Dendritic cell treated with granulocyte-macrophage colony-stimulating factor and Interleukin-4, amounts not matched to agents 40 ng/mL and 50 ng/mL, for 4 days (primary cell): ENCODE measurements around the gene PLCH1.

Source experiments
- H3K27ac Mint-ChIP-seq: one replicate; pipeline ENCODE4 v1.8.0; 2022; ENCODE audit warnings: mild to moderate bottlenecking, mixed read lengths
- H3K27me3 Mint-ChIP-seq: one replicate; pipeline ENCODE4 v1.8.0; 2022; ENCODE audit warnings: mild to moderate bottlenecking, mixed read lengths
- H3K36me3 Mint-ChIP-seq: one replicate; pipeline ENCODE4 v1.8.0; 2022; ENCODE audit warnings: low read depth, mixed read lengths
- H3K4me1 Mint-ChIP-seq: one replicate; pipeline ENCODE4 v1.8.0; 2022; ENCODE audit warnings: low read depth, mixed read lengths
- H3K4me3 Mint-ChIP-seq: one replicate; pipeline ENCODE4 v1.8.0; 2022; ENCODE audit warnings: mild to moderate bottlenecking, moderate library complexity, mixed read lengths
- H3K9me3 Mint-ChIP-seq: one replicate; pipeline ENCODE4 v1.8.0; 2022; ENCODE audit warnings: mixed read lengths
- intact Hi-C: fragments of 100-400 bp; cut with micrococcal nuclease; formaldehyde crosslinking; loops from one replicate; pipeline ENCODE4 v1.15.0; 2022

The PLCH1 gene

GRCh38 chr3:155491696-155492095 is 253.2 kb downstream of the PLCH1 start:
- H3K36me3 Mint-ChIP-seq: no peaks in the 10 kb centered on the region
- peaks cover 9% of the 10 kb centered on the region for H3K4me1 Mint-ChIP-seq
- no peaks in the 10 kb centered on the region for H3K27me3 Mint-ChIP-seq
- H3K27ac Mint-ChIP-seq: no peak overlapping the region
- intact Hi-C loops: no loop called here
- H3K9me3 Mint-ChIP-seq: no peaks in the 10 kb centered on the region
- H3K4me3 Mint-ChIP-seq: no peak overlapping the region

GRCh38 chr3:155488671-155489070 is 256.2 kb downstream of the PLCH1 start:
- Mint-ChIP-seq H3K4me3 (no peak overlapping the region), H3K27ac (no peak overlapping the region), H3K27me3 (no peaks in the 10 kb centered on the region), H3K9me3 (no peaks in the 10 kb centered on the region), H3K36me3 (no peaks in the 10 kb centered on the region), H3K4me1 (no peaks in the 10 kb centered on the region)
- intact Hi-C loops: no loop called here

GRCh38 chr3:155485897-155486296 is 259.0 kb downstream of the PLCH1 start:
- H3K36me3 Mint-ChIP-seq: no peaks in the 10 kb centered on the region
- H3K27ac Mint-ChIP-seq: no peak overlapping the region
- H3K4me1 Mint-ChIP-seq: no peaks in the 10 kb centered on the region
- no peaks in the 10 kb centered on the region for H3K27me3 Mint-ChIP-seq
- no peaks in the 10 kb centered on the region for H3K9me3 Mint-ChIP-seq
- H3K4me3 Mint-ChIP-seq: no peak overlapping the region
- intact Hi-C loops: no loop called here

- no peaks in the 10 kb centered on the region for H3K27me3 Mint-ChIP-seq
- intact Hi-C loops: no loop called here
- no peaks in the 10 kb centered on the region for H3K4me1 Mint-ChIP-seq
- H3K36me3 Mint-ChIP-seq: no peaks in the 10 kb centered on the region
- H3K27ac Mint-ChIP-seq: no peak overlapping the region
- no peak overlapping the region for H3K4me3 Mint-ChIP-seq
- peaks cover 7% of the 10 kb centered on the region for H3K9me3 Mint-ChIP-seq
Observed at GRCh38 chr3:155481591-155481990, 263.3 kb downstream of the PLCH1 start.

GRCh38 chr3:155481089-155481488 is 263.8 kb downstream of the PLCH1 start:
- Mint-ChIP-seq H3K27ac (no peak overlapping the region), H3K9me3 (peaks cover 9% of the 10 kb centered on the region), H3K4me1 (no peaks in the 10 kb centered on the region), H3K4me3 (no peak overlapping the region), H3K27me3 (no peaks in the 10 kb centered on the region), H3K36me3 (no peaks in the 10 kb centered on the region)
- intact Hi-C loops: no loop called here

GRCh38 chr3:155465664-155466063 is 279.2 kb downstream of the PLCH1 start:
- Mint-ChIP-seq H3K4me3 (no peak overlapping the region), H3K9me3 (peaks cover 38% of the 10 kb centered on the region), H3K27me3 (no peaks in the 10 kb centered on the region), H3K4me1 (no peaks in the 10 kb centered on the region), H3K27ac (no peak overlapping the region), H3K36me3 (no peaks in the 10 kb centered on the region)
- intact Hi-C loops: no loop called here

GRCh38 chr3:155462672-155463071 is 282.2 kb downstream of the PLCH1 start:
- intact Hi-C loops: no loop called here
- H3K4me3 Mint-ChIP-seq: no peak overlapping the region

GRCh38 chr3:155457591-155457990 is 287.3 kb downstream of the PLCH1 start:
- intact Hi-C loops: no loop called here
- Mint-ChIP-seq H3K4me3 (no peak overlapping the region), H3K36me3 (no peaks in the 10 kb centered on the region), H3K27me3 (no peaks in the 10 kb centered on the region), H3K4me1 (no peaks in the 10 kb centered on the region), H3K9me3 (peaks cover 8% of the 10 kb centered on the region), H3K27ac (no peak overlapping the region)

More at GRCh38 chr3:155462672-155463071, 282.2 kb downstream of the PLCH1 start:
- Mint-ChIP-seq H3K27me3 (no peaks in the 10 kb centered on the region), H3K36me3 (no peaks in the 10 kb centered on the region), H3K9me3 (peaks cover 23% of the 10 kb centered on the region), H3K4me1 (no peaks in the 10 kb centered on the region), H3K27ac (no peak overlapping the region)

- Mint-ChIP-seq H3K27me3 (no peaks in the 10 kb centered on the region), H3K27ac (no peak overlapping the region), H3K36me3 (no peaks in the 10 kb centered on the region), H3K4me3 (no peak overlapping the region), H3K4me1 (no peaks in the 10 kb centered on the region), H3K9me3 (peaks cover 8% of the 10 kb centered on the region)
- intact Hi-C loops: no loop called here
Observed at GRCh38 chr3:155455765-155456164, 289.1 kb downstream of the PLCH1 start.

- H3K4me3 Mint-ChIP-seq: no peak overlapping the region
- H3K27ac Mint-ChIP-seq: no peak overlapping the region
- H3K27me3 Mint-ChIP-seq: no peaks in the 10 kb centered on the region
- peaks cover 8% of the 10 kb centered on the region for H3K9me3 Mint-ChIP-seq
- H3K4me1 Mint-ChIP-seq: no peaks in the 10 kb centered on the region
- H3K36me3 Mint-ChIP-seq: no peaks in the 10 kb centered on the region
- intact Hi-C loops: no loop called here
Observed at GRCh38 chr3:155453512-155453911, 291.4 kb downstream of the PLCH1 start.

- H3K4me1 Mint-ChIP-seq: no peaks in the 10 kb centered on the region
Observed at GRCh38 chr3:155449613-155450267, 295.1 kb downstream of the PLCH1 start.

GRCh38 chr3:155448531-155448930 is 296.3 kb downstream of the PLCH1 start:
- H3K9me3 Mint-ChIP-seq: no peaks in the 10 kb centered on the region
- H3K27ac Mint-ChIP-seq: no peak overlapping the region
- no peaks in the 10 kb centered on the region for H3K27me3 Mint-ChIP-seq
- no peaks in the 10 kb centered on the region for H3K36me3 Mint-ChIP-seq
- intact Hi-C loops: no loop called here
- no peaks in the 10 kb centered on the region for H3K4me1 Mint-ChIP-seq
- no peak overlapping the region for H3K4me3 Mint-ChIP-seq

More at GRCh38 chr3:155449613-155450267, 295.1 kb downstream of the PLCH1 start:
- Mint-ChIP-seq H3K4me3 (no peak overlapping the region), H3K9me3 (no peaks in the 10 kb centered on the region), H3K36me3 (no peaks in the 10 kb centered on the region), H3K27me3 (no peaks in the 10 kb centered on the region), H3K27ac (no peak overlapping the region)
- intact Hi-C loops: no loop called here

GRCh38 chr3:155446366-155446765 is 298.5 kb downstream of the PLCH1 start:
- H3K4me3 Mint-ChIP-seq: no peak overlapping the region
- intact Hi-C loops: no loop called here
- no peaks in the 10 kb centered on the region for H3K9me3 Mint-ChIP-seq
- H3K4me1 Mint-ChIP-seq: no peaks in the 10 kb centered on the region
- H3K27me3 Mint-ChIP-seq: no peaks in the 10 kb centered on the region
- H3K27ac Mint-ChIP-seq: no peak overlapping the region
- H3K36me3 Mint-ChIP-seq: no peaks in the 10 kb centered on the region

GRCh38 chr3:155444771-155445170 is 300.1 kb downstream of the PLCH1 start:
- no peak overlapping the region for H3K4me3 Mint-ChIP-seq
- H3K27me3 Mint-ChIP-seq: no peaks in the 10 kb centered on the region
- H3K9me3 Mint-ChIP-seq: no peaks in the 10 kb centered on the region
- H3K36me3 Mint-ChIP-seq: no peaks in the 10 kb centered on the region
- no peaks in the 10 kb centered on the region for H3K4me1 Mint-ChIP-seq
- intact Hi-C loops: no loop called here
- no peak overlapping the region for H3K27ac Mint-ChIP-seq

- H3K9me3 Mint-ChIP-seq: no peaks in the 10 kb centered on the region
- H3K4me1 Mint-ChIP-seq: no peaks in the 10 kb centered on the region
- no peak overlapping the region for H3K4me3 Mint-ChIP-seq
- intact Hi-C loops: no loop called here
- H3K27me3 Mint-ChIP-seq: no peaks in the 10 kb centered on the region
- no peaks in the 10 kb centered on the region for H3K36me3 Mint-ChIP-seq
- H3K27ac Mint-ChIP-seq: no peak overlapping the region
Observed at GRCh38 chr3:155443815-155444214, 301.1 kb downstream of the PLCH1 start.
